Measurements from ENCODE around the gene PPFIA2.
A peak's percentile ranks its signal among the peaks of the same experiment; 100 is the strongest.

The PPFIA2 gene

GRCh38 chr12:81257947-81258551 is 501.1 kb downstream of the PPFIA2 start:
- Histone ChIP-seq H2BK120ac (ENCODE audit: low read depth, low read length) (no peak overlapping the region), H3K23ac (ENCODE audit: low read depth, low read length, poor library complexity) (no peak overlapping the region), H4K8ac (ENCODE audit: low read depth, low read length) (no peak overlapping the region), H3K79me1 (ENCODE audit: low read depth, low read length) (no peaks in the 10 kb centered on the region), H3K27me3 (ENCODE audit: control insufficient read depth in 3 of 3, insufficient read depth in 3 of 3, low read depth in 1 of 3, low read length in 3 of 3) (no peaks in the 10 kb centered on the region), H3K4me3 (ENCODE audit: low read length in 2 of 2) (no peak overlapping the region), H2AFZ (ENCODE audit: low read length) (no peak overlapping the region), H2AK5ac (ENCODE audit: low read depth, low read length) (no peak overlapping the region), H3K18ac (ENCODE audit: low read length) (no peak overlapping the region), H3K9ac (ENCODE audit: low read depth, low read length, poor library complexity) (no peak overlapping the region), H3K4me2 (ENCODE audit: insufficient read depth, low read length, poor library complexity, severe bottlenecking) (no peak overlapping the region), H2BK5ac (ENCODE audit: low read length) (no peak overlapping the region), H2BK12ac (ENCODE audit: low read length) (no peak overlapping the region), H2BK15ac (ENCODE audit: low read length) (no peak overlapping the region), H3K9me3 (replicated peaks in 1 of 2; ENCODE audit: control insufficient read depth in 2 of 2, insufficient read depth in 1 of 2, low read depth in 1 of 2, low read length in 2 of 2) (no peaks in the 10 kb centered on the region), H3K4ac (ENCODE audit: low read length) (no peak overlapping the region), H4K91ac (ENCODE audit: low read depth, low read length, poor library complexity) (no peak overlapping the region), H3K27ac (replicated peaks; ENCODE audit: low read length) (no peak overlapping the region), H3K4me1 (ENCODE audit: control insufficient read depth in 2 of 2, insufficient read depth in 1 of 2, low read depth in 1 of 2, low read length in 2 of 2) (peaks cover 0 to 1% of the 10 kb centered on the region in 2 donors), H3K14ac (ENCODE audit: low read length) (no peak overlapping the region), H3K36me3 (replicated peaks in 1 of 2; ENCODE audit: control insufficient read depth in 2 of 2, insufficient read depth in 2 of 2, low read length in 2 of 2) (no peaks in the 10 kb centered on the region)
- WGBS, 2 donors (ENCODE audit: extremely low coverage in 2 of 2, insufficient read length in 2 of 2, insufficient replicate concordance in 1 of 2): no CpG with 5 or more reads among the region's 4 CpGs
- peak; percentile 24 for DNase-seq (ENCODE audit: low spot score)

DNA sequence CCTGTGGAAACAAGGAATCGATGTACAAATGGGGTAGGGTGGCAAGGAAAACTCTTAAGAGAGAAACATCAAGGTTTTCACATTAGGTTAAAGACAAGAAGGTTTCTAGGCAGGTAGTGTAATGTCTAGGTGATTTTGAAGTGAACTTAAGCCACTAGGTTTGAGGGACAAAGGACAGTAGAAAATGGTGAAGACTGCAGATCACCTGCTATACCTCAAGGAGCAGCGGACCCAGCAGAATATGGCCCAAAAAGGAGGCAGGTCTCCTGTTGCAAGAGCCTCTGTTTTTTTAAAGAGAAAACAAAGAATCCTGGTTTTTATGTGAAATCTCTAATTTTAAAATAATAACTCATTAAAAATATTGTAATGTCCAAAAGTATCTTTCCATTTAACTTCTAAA is 503.2 kb downstream of the PPFIA2 start:
- Histone ChIP-seq H2BK15ac (ENCODE audit: low read length) (no peak overlapping the region), H2BK12ac (ENCODE audit: low read length) (no peak overlapping the region), H3K4ac (ENCODE audit: low read length) (no peak overlapping the region), H3K9ac (ENCODE audit: low read depth, low read length, poor library complexity) (no peak overlapping the region), H3K4me3 (ENCODE audit: low read length in 2 of 2) (no peak overlapping the region), H4K91ac (ENCODE audit: low read depth, low read length, poor library complexity) (no peak overlapping the region), H3K4me1 (ENCODE audit: control insufficient read depth in 2 of 2, insufficient read depth in 1 of 2, low read depth in 1 of 2, low read length in 2 of 2) (peaks cover 0 to 1% of the 10 kb centered on the region in 2 donors), H3K4me2 (ENCODE audit: insufficient read depth, low read length, poor library complexity, severe bottlenecking) (no peak overlapping the region), H2AFZ (ENCODE audit: low read length) (peak overlapping the region; percentile 5), H2BK120ac (ENCODE audit: low read depth, low read length) (no peak overlapping the region), H3K9me3 (replicated peaks in 1 of 2; ENCODE audit: control insufficient read depth in 2 of 2, insufficient read depth in 1 of 2, low read depth in 1 of 2, low read length in 2 of 2) (no peaks in the 10 kb centered on the region), H3K36me3 (replicated peaks in 1 of 2; ENCODE audit: control insufficient read depth in 2 of 2, insufficient read depth in 2 of 2, low read length in 2 of 2) (no peaks in the 10 kb centered on the region), H3K18ac (ENCODE audit: low read length) (no peak overlapping the region), H4K8ac (ENCODE audit: low read depth, low read length) (no peak overlapping the region), H3K27me3 (ENCODE audit: control insufficient read depth in 3 of 3, insufficient read depth in 3 of 3, low read depth in 1 of 3, low read length in 3 of 3) (no peaks in the 10 kb centered on the region), H3K23ac (ENCODE audit: low read depth, low read length, poor library complexity) (no peak overlapping the region), H2BK5ac (ENCODE audit: low read length) (no peak overlapping the region), H3K14ac (ENCODE audit: low read length) (no peak overlapping the region), H3K79me1 (ENCODE audit: low read depth, low read length) (no peaks in the 10 kb centered on the region), H2AK5ac (ENCODE audit: low read depth, low read length) (no peak overlapping the region), H3K27ac (replicated peaks; ENCODE audit: low read length) (no peak overlapping the region)
- no peak for DNase-seq (ENCODE audit: low spot score)
- WGBS, 2 donors (ENCODE audit: extremely low coverage in 2 of 2, insufficient read length in 2 of 2, insufficient replicate concordance in 1 of 2): no CpG with 5 or more reads among the region's 2 CpGs

DNA sequence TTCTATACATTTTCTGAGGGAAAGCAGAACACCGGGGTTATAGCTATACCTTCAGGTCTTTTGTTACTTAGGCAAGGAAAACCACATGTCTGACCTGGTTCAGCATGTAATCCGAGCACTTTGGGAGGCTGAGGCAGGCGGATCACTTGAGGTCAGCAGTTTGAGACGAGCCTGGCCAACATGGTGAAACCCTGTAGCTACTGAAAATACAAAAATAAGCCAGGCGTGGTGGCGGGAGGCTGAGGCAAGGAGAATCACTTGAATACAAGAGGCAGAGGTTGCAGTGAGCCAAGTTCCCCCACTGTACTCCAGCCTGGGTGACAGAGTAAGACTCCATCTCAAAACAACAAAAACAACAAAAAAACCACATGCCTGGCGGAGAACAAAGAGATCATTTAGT is 503.7 kb downstream of the PPFIA2 start:
- DNase-seq (ENCODE audit: low spot score): no peak

GRCh38 chr12:81253360-81253759 is 505.8 kb downstream of the PPFIA2 start:
- Histone ChIP-seq H3K4me2 (ENCODE audit: insufficient read depth, low read length, poor library complexity, severe bottlenecking) (no peak overlapping the region), H3K18ac (ENCODE audit: low read length) (no peak overlapping the region), H4K91ac (ENCODE audit: low read depth, low read length, poor library complexity) (no peak overlapping the region), H3K36me3 (replicated peaks in 1 of 2; ENCODE audit: control insufficient read depth in 2 of 2, insufficient read depth in 2 of 2, low read length in 2 of 2) (no peaks in the 10 kb centered on the region), H3K23ac (ENCODE audit: low read depth, low read length, poor library complexity) (no peak overlapping the region), H3K4me3 (ENCODE audit: low read length in 2 of 2) (no peak overlapping the region), H4K8ac (ENCODE audit: low read depth, low read length) (no peak overlapping the region), H3K27ac (replicated peaks; ENCODE audit: low read length) (no peak overlapping the region), H3K9me3 (replicated peaks in 1 of 2; ENCODE audit: control insufficient read depth in 2 of 2, insufficient read depth in 1 of 2, low read depth in 1 of 2, low read length in 2 of 2) (no peaks in the 10 kb centered on the region), H3K14ac (ENCODE audit: low read length) (no peak overlapping the region), H2BK120ac (ENCODE audit: low read depth, low read length) (no peak overlapping the region), H2AK5ac (ENCODE audit: low read depth, low read length) (no peak overlapping the region), H3K27me3 (ENCODE audit: control insufficient read depth in 3 of 3, insufficient read depth in 3 of 3, low read depth in 1 of 3, low read length in 3 of 3) (no peaks in the 10 kb centered on the region), H3K9ac (ENCODE audit: low read depth, low read length, poor library complexity) (no peak overlapping the region), H3K4me1 (ENCODE audit: control insufficient read depth in 2 of 2, insufficient read depth in 1 of 2, low read depth in 1 of 2, low read length in 2 of 2) (peaks cover 1 to 4% of the 10 kb centered on the region in 2 donors), H3K4ac (ENCODE audit: low read length) (no peak overlapping the region), H2AFZ (ENCODE audit: low read length) (no peak overlapping the region), H3K79me1 (ENCODE audit: low read depth, low read length) (no peaks in the 10 kb centered on the region), H2BK12ac (ENCODE audit: low read length) (no peak overlapping the region), H2BK5ac (ENCODE audit: low read length) (no peak overlapping the region), H2BK15ac (ENCODE audit: low read length) (no peak overlapping the region)
- no peak for DNase-seq (ENCODE audit: low spot score)
- no CpG with 5 or more reads among the region's 3 CpGs for WGBS, 2 donors (ENCODE audit: extremely low coverage in 2 of 2, insufficient read length in 2 of 2, insufficient replicate concordance in 1 of 2)

More for the DNA sequence above, 503.7 kb downstream of the PPFIA2 start:
- Histone ChIP-seq H2AFZ (ENCODE audit: low read length) (peak overlapping the region; percentile 5), H3K18ac (ENCODE audit: low read length) (no peak overlapping the region), H2BK5ac (ENCODE audit: low read length) (no peak overlapping the region), H3K4ac (ENCODE audit: low read length) (no peak overlapping the region), H2AK5ac (ENCODE audit: low read depth, low read length) (no peak overlapping the region), H4K8ac (ENCODE audit: low read depth, low read length) (no peak overlapping the region), H3K27me3 (ENCODE audit: control insufficient read depth in 3 of 3, insufficient read depth in 3 of 3, low read depth in 1 of 3, low read length in 3 of 3) (no peaks in the 10 kb centered on the region), H3K9me3 (replicated peaks in 1 of 2; ENCODE audit: control insufficient read depth in 2 of 2, insufficient read depth in 1 of 2, low read depth in 1 of 2, low read length in 2 of 2) (no peaks in the 10 kb centered on the region), H2BK12ac (ENCODE audit: low read length) (no peak overlapping the region), H3K36me3 (replicated peaks in 1 of 2; ENCODE audit: control insufficient read depth in 2 of 2, insufficient read depth in 2 of 2, low read length in 2 of 2) (no peaks in the 10 kb centered on the region), H3K27ac (replicated peaks; ENCODE audit: low read length) (no peak overlapping the region), H3K4me1 (ENCODE audit: control insufficient read depth in 2 of 2, insufficient read depth in 1 of 2, low read depth in 1 of 2, low read length in 2 of 2) (peaks cover 0 to 1% of the 10 kb centered on the region in 2 donors), H3K9ac (ENCODE audit: low read depth, low read length, poor library complexity) (no peak overlapping the region), H3K23ac (ENCODE audit: low read depth, low read length, poor library complexity) (no peak overlapping the region), H3K79me1 (ENCODE audit: low read depth, low read length) (no peaks in the 10 kb centered on the region), H2BK120ac (ENCODE audit: low read depth, low read length) (no peak overlapping the region), H3K14ac (ENCODE audit: low read length) (no peak overlapping the region), H4K91ac (ENCODE audit: low read depth, low read length, poor library complexity) (no peak overlapping the region), H2BK15ac (ENCODE audit: low read length) (no peak overlapping the region), H3K4me2 (ENCODE audit: insufficient read depth, low read length, poor library complexity, severe bottlenecking) (no peak overlapping the region), H3K4me3 (ENCODE audit: low read length in 2 of 2) (no peak overlapping the region)
- WGBS, 2 donors (ENCODE audit: extremely low coverage in 2 of 2, insufficient read length in 2 of 2, insufficient replicate concordance in 1 of 2): no CpG with 5 or more reads among the region's 7 CpGs

All from neuronal stem cell (in vitro differentiated cells).